ENCODE results near the gene PANK4.

Gene PANK4

GRCh38 chr1:2508751-2509150 is 17.6 kb downstream of the PANK4 start:
- DNase-seq: no peak

GRCh38 chr1:2508180-2508579 is 18.2 kb downstream of the PANK4 start:
- no peak for DNase-seq

GRCh38 chr1:2507744-2508155 is 18.6 kb downstream of the PANK4 start:
- DNase-seq: no peak

GRCh38 chr1:2506901-2507565 is 19.4 kb downstream of the PANK4 start:
- DNase-seq: no peak

- no peak for DNase-seq
These were observed 20.2 kb downstream of the PANK4 start for GRCh38 chr1:2506007-2506860.

GRCh38 chr1:2505461-2505994 is 20.9 kb downstream of the PANK4 start:
- no peak for DNase-seq

- DNase-seq: no peak
These were observed 21.5 kb downstream of the PANK4 start for GRCh38 chr1:2504949-2505272.

- DNase-seq: no peak
These were observed 22.0 kb downstream of the PANK4 start for GRCh38 chr1:2504225-2504948.

- DNase-seq: no peak
These were observed 22.7 kb downstream of the PANK4 start for GRCh38 chr1:2503554-2504224.

GRCh38 chr1:2502661-2503553 is 23.5 kb downstream of the PANK4 start:
- no peak for DNase-seq

GRCh38 chr1:2502210-2502609 is 24.2 kb downstream of the PANK4 start:
- no peak for DNase-seq

GRCh38 chr1:2501820-2502119 is 24.6 kb downstream of the PANK4 start:
- no peak for DNase-seq

GRCh38 chr1:2501041-2501819 is 25.2 kb downstream of the PANK4 start:
- DNase-seq: no peak

GRCh38 chr1:2499986-2500596 is 26.3 kb downstream of the PANK4 start:
- no peak for DNase-seq

GRCh38 chr1:2499260-2499659 is 27.1 kb downstream of the PANK4 start:
- DNase-seq: no peak

- no peak for DNase-seq
These were observed 27.7 kb downstream of the PANK4 start for GRCh38 chr1:2498648-2499047.

GRCh38 chr1:2497891-2498290 is 28.5 kb downstream of the PANK4 start:
- no peak for DNase-seq

- no peak for DNase-seq
These were observed 29.6 kb downstream of the PANK4 start for GRCh38 chr1:2496746-2497145.

- no peak for DNase-seq
These were observed 30.2 kb downstream of the PANK4 start for GRCh38 chr1:2496087-2496622.

GRCh38 chr1:2495546-2495945 is 30.9 kb downstream of the PANK4 start:
- DNase-seq: no peak

- no peak for DNase-seq
These were observed 31.4 kb downstream of the PANK4 start for GRCh38 chr1:2495026-2495425.
